ENCODE results near the gene RPS6KA6.

GRCh38 chrX:84064164-84064563 lies 123.8 kb downstream of the RPS6KA6 start:
- no peak for TF ChIP-seq POLR2AphosphoS5 (IDR thresholded peaks at IDR 0.05; ENCODE audit: insufficient read depth in 1 of 2, low read depth in 1 of 2)
- TF ChIP-seq, protein P1, sequence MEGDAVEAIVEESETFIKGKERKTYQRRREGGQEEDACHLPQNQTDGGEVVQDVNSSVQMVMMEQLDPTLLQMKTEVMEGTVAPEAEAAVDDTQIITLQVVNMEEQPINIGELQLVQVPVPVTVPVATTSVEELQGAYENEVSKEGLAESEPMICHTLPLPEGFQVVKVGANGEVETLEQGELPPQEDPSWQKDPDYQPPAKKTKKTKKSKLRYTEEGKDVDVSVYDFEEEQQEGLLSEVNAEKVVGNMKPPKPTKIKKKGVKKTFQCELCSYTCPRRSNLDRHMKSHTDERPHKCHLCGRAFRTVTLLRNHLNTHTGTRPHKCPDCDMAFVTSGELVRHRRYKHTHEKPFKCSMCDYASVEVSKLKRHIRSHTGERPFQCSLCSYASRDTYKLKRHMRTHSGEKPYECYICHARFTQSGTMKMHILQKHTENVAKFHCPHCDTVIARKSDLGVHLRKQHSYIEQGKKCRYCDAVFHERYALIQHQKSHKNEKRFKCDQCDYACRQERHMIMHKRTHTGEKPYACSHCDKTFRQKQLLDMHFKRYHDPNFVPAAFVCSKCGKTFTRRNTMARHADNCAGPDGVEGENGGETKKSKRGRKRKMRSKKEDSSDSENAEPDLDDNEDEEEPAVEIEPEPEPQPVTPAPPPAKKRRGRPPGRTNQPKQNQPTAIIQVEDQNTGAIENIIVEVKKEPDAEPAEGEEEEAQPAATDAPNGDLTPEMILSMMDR (IDR thresholded peaks at IDR 0.05), result no peak
